ENCODE results near the gene GIMD1.

GIMD1 gene

GRCh38 chr4:106369456-106370060 is 980 bp upstream of the GIMD1 start:
- ChIA-PET POLR2A (no interaction called here), CTCF (interaction anchor here (0.6 to 3.6 kb wide), 12 partner anchors 10 to 1367 kb away, joined by 3 to 14 read pairs (median 4); no protein-coding TSS in a partner anchor)
- peak; percentile 17 for DNase-seq (ENCODE audit: extremely low spot score)
- peak; percentile 50 for TF ChIP-seq CTCF (IDR thresholded peaks at IDR 0.05; ENCODE audit: control extremely low read depth, extremely low read depth, low read depth, missing control alignments)

GRCh38 chr4:106367072-106367471 is 1.5 kb downstream of the GIMD1 start:
- CTCF ChIA-PET = no interaction called here
- no peak for TF ChIP-seq CTCF (IDR thresholded peaks at IDR 0.05; ENCODE audit: control extremely low read depth, extremely low read depth, low read depth, missing control alignments)

GRCh38 chr4:106366026-106366425 is 2.6 kb downstream of the GIMD1 start:
- DNase-seq (ENCODE audit: extremely low spot score) = no peak
- TF ChIP-seq CTCF (IDR thresholded peaks at IDR 0.05; ENCODE audit: control extremely low read depth, extremely low read depth, low read depth, missing control alignments) = no peak
- ChIA-PET POLR2A (no interaction called here), CTCF (interaction anchor here (1.1 kb wide), 1 partner anchor 19 kb away, joined by 3 read pairs; no protein-coding TSS in a partner anchor)

More at GRCh38 chr4:106367072-106367471, 1.5 kb downstream of the GIMD1 start:
- no peak for DNase-seq (ENCODE audit: extremely low spot score)
- POLR2A ChIA-PET = no interaction called here

GRCh38 chr4:106365613-106366012 is 3.0 kb downstream of the GIMD1 start:
- TF ChIP-seq CTCF (IDR thresholded peaks at IDR 0.05; ENCODE audit: control extremely low read depth, extremely low read depth, low read depth, missing control alignments) = no peak
- DNase-seq (ENCODE audit: extremely low spot score) = no peak
- POLR2A ChIA-PET = no interaction called here
- CTCF ChIA-PET = interaction anchor here (1.1 kb wide), 1 partner anchor 19 kb away, joined by 3 read pairs; no protein-coding TSS in a partner anchor

GRCh38 chr4:106364282-106364681 is 4.3 kb downstream of the GIMD1 start:
- POLR2A ChIA-PET = no interaction called here
- no peak for DNase-seq (ENCODE audit: extremely low spot score)
- CTCF ChIA-PET = interaction anchor here (1.2 to 1.3 kb wide), 3 partner anchors 10 to 18 kb away, joined by 3 to 4 read pairs (median 3); no protein-coding TSS in a partner anchor
- TF ChIP-seq CTCF (IDR thresholded peaks at IDR 0.05; ENCODE audit: control extremely low read depth, extremely low read depth, low read depth, missing control alignments) = no peak

GRCh38 chr4:106362086-106362825 is 6.3 kb downstream of the GIMD1 start:
- no peak for DNase-seq (ENCODE audit: extremely low spot score)
- no peak for TF ChIP-seq CTCF (IDR thresholded peaks at IDR 0.05; ENCODE audit: control extremely low read depth, extremely low read depth, low read depth, missing control alignments)
- CTCF ChIA-PET = interaction anchor here (1.6 kb wide), 1 partner anchor 52 kb away, joined by 3 read pairs; no protein-coding TSS in a partner anchor
- POLR2A ChIA-PET = no interaction called here
